NK-92 treated with Interleukin-12 subunit alpha and Interleukin-12 subunit beta, amount 100 ng/mL, for 24 hours (cell line): ENCODE data around the gene C16orf96.

Source experiments
- DNase-seq: peaks from one replicate; lab custom pipeline; 2025; lab: John Stamatoyannopoulos, UW

C16orf96 gene

GRCh38 chr16:4556112-4556511 lies at the start of gene C16orf96:
TSS of gene C16orf96 (plus strand) at chr16:4556340. CDS start at chr16:4556490, 150 bp downstream.
- no peak for DNase-seq

- no peak for DNase-seq
Measured at GRCh38 chr16:4506450-4506849, 49.7 kb upstream of the C16orf96 start.

GRCh38 chr16:4507588-4508345 lies 48.4 kb upstream of the C16orf96 start:
- no peak for DNase-seq

GRCh38 chr16:4508806-4509205 lies 47.3 kb upstream of the C16orf96 start:
- DNase-seq = no peak

GRCh38 chr16:4509420-4509819 lies 46.7 kb upstream of the C16orf96 start:
- no peak for DNase-seq

- DNase-seq = no peak
Measured at GRCh38 chr16:4510131-4510530, 46.0 kb upstream of the C16orf96 start.

- no peak for DNase-seq
Measured at GRCh38 chr16:4510747-4511426, 45.3 kb upstream of the C16orf96 start.

GRCh38 chr16:4511441-4512082 lies 44.6 kb upstream of the C16orf96 start:
- no peak for DNase-seq

- no peak for DNase-seq
Measured at GRCh38 chr16:4512473-4512872, 43.7 kb upstream of the C16orf96 start.

GRCh38 chr16:4513086-4513860 lies 42.9 kb upstream of the C16orf96 start:
- DNase-seq = no peak

GRCh38 chr16:4513881-4514280 lies 42.3 kb upstream of the C16orf96 start:
- DNase-seq = no peak

- no peak for DNase-seq
Measured at GRCh38 chr16:4514606-4515005, 41.5 kb upstream of the C16orf96 start.

- DNase-seq = no peak
Measured at GRCh38 chr16:4515611-4516233, 40.4 kb upstream of the C16orf96 start.

GRCh38 chr16:4517812-4518680 lies 38.1 kb upstream of the C16orf96 start:
- no peak for DNase-seq

- DNase-seq = no peak
Measured at GRCh38 chr16:4519274-4520058, 36.7 kb upstream of the C16orf96 start.

GRCh38 chr16:4520913-4521312 lies 35.2 kb upstream of the C16orf96 start:
- DNase-seq = no peak

- no peak for DNase-seq
Measured at GRCh38 chr16:4522051-4522581, 34.0 kb upstream of the C16orf96 start.

GRCh38 chr16:4523686-4524085 lies 32.5 kb upstream of the C16orf96 start:
- no peak for DNase-seq

GRCh38 chr16:4524571-4524970 lies 31.6 kb upstream of the C16orf96 start:
- DNase-seq = no peak

- no peak for DNase-seq
Measured at GRCh38 chr16:4525069-4525468, 31.1 kb upstream of the C16orf96 start.
